ENCODE measurements around the gene HTR5A.

The HTR5A gene

GRCh38 chr7:155043756-155044155 is 26.4 kb upstream of the HTR5A start:
- TF ChIP-seq CTCF (conservative IDR thresholded peaks at IDR 0.05; ENCODE audit: low read depth, low read length) = no peak
- H3K4me3 ChIP-seq (ENCODE audit: low read depth, low read length) = no peak overlapping the region
- DNase-seq (ENCODE audit: low read depth) = no peak

GRCh38 chr7:155048006-155048405 is 22.1 kb upstream of the HTR5A start:
- H3K4me3 ChIP-seq (ENCODE audit: low read depth, low read length) = no peak overlapping the region
- TF ChIP-seq CTCF (conservative IDR thresholded peaks at IDR 0.05; ENCODE audit: low read depth, low read length) = no peak
- no peak for DNase-seq (ENCODE audit: low read depth)

- H3K4me3 ChIP-seq (ENCODE audit: low read depth, low read length) = no peak overlapping the region
- no peak for DNase-seq (ENCODE audit: low read depth)
- TF ChIP-seq CTCF (conservative IDR thresholded peaks at IDR 0.05; ENCODE audit: low read depth, low read length) = no peak
Measured at GRCh38 chr7:155051355-155051754, 18.8 kb upstream of the HTR5A start.

- no peak for DNase-seq (ENCODE audit: low read depth)
- TF ChIP-seq CTCF (conservative IDR thresholded peaks at IDR 0.05; ENCODE audit: low read depth, low read length) = no peak
Measured at GRCh38 chr7:155053002-155053401, 17.1 kb upstream of the HTR5A start.

GRCh38 chr7:155054761-155055160 is 15.4 kb upstream of the HTR5A start:
- DNase-seq (ENCODE audit: low read depth) = no peak
- H3K4me3 ChIP-seq (ENCODE audit: low read depth, low read length) = no peak overlapping the region
- no peak for TF ChIP-seq CTCF (conservative IDR thresholded peaks at IDR 0.05; ENCODE audit: low read depth, low read length)

More at GRCh38 chr7:155053002-155053401, 17.1 kb upstream of the HTR5A start:
- H3K4me3 ChIP-seq (ENCODE audit: low read depth, low read length) = no peak overlapping the region

- H3K4me3 ChIP-seq (ENCODE audit: low read depth, low read length) = no peak overlapping the region
- no peak for DNase-seq (ENCODE audit: low read depth)
- no peak for TF ChIP-seq CTCF (conservative IDR thresholded peaks at IDR 0.05; ENCODE audit: low read depth, low read length)
Measured at GRCh38 chr7:155057076-155057475, 13.0 kb upstream of the HTR5A start.

- TF ChIP-seq CTCF (conservative IDR thresholded peaks at IDR 0.05; ENCODE audit: low read depth, low read length) = no peak
- no peak for DNase-seq (ENCODE audit: low read depth)
Measured at GRCh38 chr7:155058896-155059295, 11.2 kb upstream of the HTR5A start.

More at GRCh38 chr7:155058896-155059295, 11.2 kb upstream of the HTR5A start:
- no peak overlapping the region for H3K4me3 ChIP-seq (ENCODE audit: low read depth, low read length)

Data from choroid plexus epithelial cell (primary cell).